Fibroblast of villous mesenchyme (primary cell): ENCODE measurements around the gene KPRP. TPM values are rescaled to one million over a fixed set of nuclear protein-coding genes. Genes with fewer than 3 reads are reported as not detected.
A peak's percentile ranks its signal among the peaks of the same experiment; 100 is the strongest.

ENCODE experiments used
- DNase-seq: peaks from one replicate; pipeline ENCODE4 v3.0.0-alpha.2; 2010; ENCODE audit warnings: low read depth
- H3K4me3 ChIP-seq: 2 replicates; pipeline ENCODE4 v1.5.1; 2011; ENCODE audit warnings: low read depth, mild to moderate bottlenecking, low read length
- CTCF ChIP-seq: IDR thresholded peaks from 2 replicates; pipeline ENCODE4 v1.5.1; 2012; ENCODE audit warnings: low read depth, mild to moderate bottlenecking, low read length; ENCODE audit not compliant: insufficient read depth
- total RNA-seq: library from RNA; depleted of rRNA; stranded (reverse); fragments of >200 nt; gene quantifications from 2 replicates; pipeline ENCODE4 v1.2.3, GENCODE V29; 2012

The KPRP gene
- total RNA-seq, 1 donor, result not detected

- no peak for TF ChIP-seq CTCF
- H3K4me3 ChIP-seq, result no peak overlapping the region
- no peak for DNase-seq
These were observed 12.6 kb downstream of the KPRP start for GRCh38 chr1:152770411-152770810.

- no peak for TF ChIP-seq CTCF
- DNase-seq, result no peak
- no peak within 1 kb of the TSS for H3K4me3 ChIP-seq
These were observed 17.1 kb downstream of the KPRP start, which contains the start of gene LCE1F for GRCh38 chr1:152774875-152775274. Gene LCE1F (plus strand): TSS chr1:152775140. CDS start chr1:152776372, 1,232 bp downstream.

GRCh38 chr1:152776361-152776760, 18.5 kb downstream of the KPRP start:
- TF ChIP-seq CTCF, result no peak
- no peak for DNase-seq
- no peak overlapping the region for H3K4me3 ChIP-seq

- no peak for DNase-seq
- H3K4me3 ChIP-seq, result no peak overlapping the region
- peak; percentile 13 for TF ChIP-seq CTCF
These were observed 19.8 kb downstream of the KPRP start for GRCh38 chr1:152777510-152778137.

GRCh38 chr1:152783095-152783494, 25.3 kb downstream of the KPRP start:
- DNase-seq, result no peak
- TF ChIP-seq CTCF, result no peak

GRCh38 chr1:152786077-152786476, 28.3 kb downstream of the KPRP start, which contains the start of gene LCE1E:
Gene LCE1E (plus strand): TSS chr1:152786257. CDS start chr1:152787300, 1,043 bp downstream.
- DNase-seq, result no peak
- H3K4me3 ChIP-seq, result no peak within 1 kb of the TSS
- TF ChIP-seq CTCF, result no peak

More at GRCh38 chr1:152783095-152783494, 25.3 kb downstream of the KPRP start:
- no peak overlapping the region for H3K4me3 ChIP-seq

- DNase-seq, result no peak
- no peak for TF ChIP-seq CTCF
- no peak overlapping the region for H3K4me3 ChIP-seq
These were observed 37.9 kb downstream of the KPRP start for GRCh38 chr1:152795686-152796085.
